ENCODE data around the gene DHRS7. TPM values are rescaled to one million over a fixed set of nuclear protein-coding genes. Genes with fewer than 3 reads are reported as not detected.

DHRS7 gene
- polyA plus RNA-seq, 1 of the 3 experiments (the other 2 are of a cell fraction), result 88.7 TPM

GRCh38 chr14:60111732-60112131 is 53.5 kb downstream of the DHRS7 start:
- Histone ChIP-seq H3K79me2 (ENCODE audit: insufficient read depth) (peaks cover 87% of the 10 kb centered on the region), H3K9me2 (no peaks in the 10 kb centered on the region), H3K27me3 (ENCODE audit: insufficient read depth) (no peaks in the 10 kb centered on the region), H2AFZ (ENCODE audit: low read depth) (no peak overlapping the region), H3K4me3 (ENCODE audit: low read depth in 2 of 2, low read length in 1 of 2) (no peak overlapping the region), H3K36me3 (replicated peaks in 1 of 2; ENCODE audit: control insufficient read depth in 1 of 2, insufficient read depth in 2 of 2, low read length in 1 of 2) (peaks cover 38 to 46% of the 10 kb centered on the region in 2 experiments), H4K20me1 (ENCODE audit: insufficient read depth) (peaks cover 8% of the 10 kb centered on the region; the same call in 1 of the 2 replicates), H3K9ac (no peak overlapping the region), H3K4me2 (no peak overlapping the region), H3K9me3 (no peaks in the 10 kb centered on the region), H3K4me1 (ENCODE audit: control insufficient read depth in 1 of 2, insufficient read depth in 2 of 2, low read depth in 1 of 2, low read length in 1 of 2) (peaks cover 0 to 5% of the 10 kb centered on the region in 2 experiments; a peak in 2 of 4 replicates), H3K27ac (ENCODE audit: low read depth in 2 of 2, low read length in 1 of 2) (no peak overlapping the region), H3F3A (replicated peaks; ENCODE audit: insufficient read depth) (peaks cover 4% of the 10 kb centered on the region)
- WGBS (ENCODE audit: low lambda C conversion rate), result 93% methylated on average over 2 of the region's 2 CpGs
- no peak for DNase-seq
- TF ChIP-seq MXI1 (IDR thresholded peaks at IDR 0.05; ENCODE audit: low read depth, low read length) (no peak), NFIC (IDR thresholded peaks at IDR 0.05; ENCODE audit: borderline replicate concordance) (no peak), RXRA (IDR thresholded peaks at IDR 0.05; ENCODE audit: borderline replicate concordance, low read depth) (no peak), TCF12 (IDR thresholded peaks at IDR 0.05) (no peak), RAD21 (IDR thresholded peaks at IDR 0.05; ENCODE audit: low read length) (no peak), REST (IDR thresholded peaks at IDR 0.05; ENCODE audit: low read depth, low read length) (no peak), IRF3 (IDR thresholded peaks at IDR 0.05; ENCODE audit: low read depth, low read length) (no peak), USF2 (IDR thresholded peaks at IDR 0.05; ENCODE audit: borderline replicate concordance, low read depth, low read length) (no peak), PBX3 (IDR thresholded peaks at IDR 0.05) (no peak), ZBTB33 (IDR thresholded peaks at IDR 0.05; ENCODE audit: borderline replicate concordance, low read depth) (no peak), MAX (IDR thresholded peaks at IDR 0.05; ENCODE audit: low read depth) (no peak), GABPA (IDR thresholded peaks at IDR 0.05; ENCODE audit: low read depth) (no peak), FOSL2 (IDR thresholded peaks at IDR 0.05; ENCODE audit: borderline replicate concordance, low read depth) (no peak), FOXM1 (IDR thresholded peaks at IDR 0.05; ENCODE audit: low read depth) (no peak), GATA2 (CRISPR knock-in tag; IDR thresholded peaks at IDR 0.05) (no peak), CHD2 (IDR thresholded peaks at IDR 0.05; ENCODE audit: low read length, partially characterized antibody) (no peak), YY1 (IDR thresholded peaks at IDR 0.05; ENCODE audit: low read depth) (no peak)
- POLR2A ChIA-PET, result no interaction called here
- CTCF ChIA-PET, result interaction anchor here (1.2 kb wide), 1 partner anchor 73 kb away, joined by 4 read pairs; no protein-coding TSS in a partner anchor

Data from SK-N-SH (cell line).